Gastroesophageal sphincter (tissue), 3 donors: ENCODE data around the gene RUNX3.

Experiments
- CTCF ChIP-seq, 4 experiments: fragments of 200-600 bp in 2 of 4; fragments of 450-650 bp in 2 of 4; sonication (generic) in 1 of 4; IDR thresholded peaks; one replicate each; pipeline ENCODE4 v1.5.1; 2017 to 2019; ENCODE audit warnings: antibody characterized with exemption in 4 of 4, mild to moderate bottlenecking in 2 of 4, moderate library complexity in 2 of 4
- POLR2AphosphoS5 ChIP-seq: sonication (generic); formaldehyde crosslinking; IDR thresholded peaks from one replicate; pipeline ENCODE4 v1.6.1; 2017; ENCODE audit warnings: antibody characterized with exemption

GRCh38 chr1:24927988-24928688 lies 1.9 kb downstream of the RUNX3 start:
- TF ChIP-seq CTCF (IDR thresholded peaks at IDR 0.05) (no peak), POLR2AphosphoS5 (peak; percentile 62)
